Central memory CD4-positive, alpha-beta T cell (primary cell): ENCODE results near the gene WDR86.

Experiments used
- DNase-seq: peaks from one replicate; pipeline ENCODE4 v3.0.0; 2022

WDR86 gene

DNA sequence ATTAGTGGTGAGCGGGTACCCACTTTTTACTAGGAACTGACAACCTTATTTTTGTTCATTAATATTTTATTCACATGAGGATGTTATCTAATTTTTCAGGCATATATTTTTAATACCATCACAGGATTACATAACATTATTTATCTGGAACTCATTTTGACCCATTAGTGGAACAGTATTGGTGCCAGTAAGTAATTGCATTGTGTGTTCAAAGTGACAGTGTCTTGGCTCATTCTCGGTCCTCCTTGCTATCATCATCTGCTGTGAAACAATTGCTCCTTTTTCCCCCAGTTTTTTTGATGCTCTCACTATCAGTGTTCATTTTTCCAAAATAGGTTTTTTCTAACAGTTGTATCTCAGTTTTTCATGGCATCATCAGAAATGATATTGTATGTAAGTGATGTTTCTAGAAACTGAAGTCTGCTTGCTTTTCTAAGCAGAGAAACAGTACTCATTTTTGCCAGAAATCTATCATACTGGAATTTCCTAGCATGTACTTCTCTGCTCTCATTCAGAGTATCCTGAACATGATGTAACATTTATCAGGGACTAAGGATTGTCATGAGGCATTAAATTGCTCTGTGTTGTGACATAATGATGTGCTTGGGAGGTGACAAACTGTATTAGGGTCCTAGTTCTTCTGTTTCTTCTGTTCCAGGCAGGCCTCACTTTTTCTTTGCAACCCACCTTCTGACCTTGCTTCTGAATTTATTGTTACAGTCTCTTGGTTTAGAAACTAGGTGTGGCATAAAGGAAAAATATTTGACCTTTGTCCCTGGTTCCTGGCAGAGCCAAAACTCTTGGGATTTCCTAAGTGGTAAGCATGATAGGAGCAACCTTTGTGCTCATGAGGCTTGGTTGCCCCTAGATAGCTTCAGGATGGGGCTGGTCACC, 64.0 kb downstream of the WDR86 start:
- DNase-seq, result no peak

DNA sequence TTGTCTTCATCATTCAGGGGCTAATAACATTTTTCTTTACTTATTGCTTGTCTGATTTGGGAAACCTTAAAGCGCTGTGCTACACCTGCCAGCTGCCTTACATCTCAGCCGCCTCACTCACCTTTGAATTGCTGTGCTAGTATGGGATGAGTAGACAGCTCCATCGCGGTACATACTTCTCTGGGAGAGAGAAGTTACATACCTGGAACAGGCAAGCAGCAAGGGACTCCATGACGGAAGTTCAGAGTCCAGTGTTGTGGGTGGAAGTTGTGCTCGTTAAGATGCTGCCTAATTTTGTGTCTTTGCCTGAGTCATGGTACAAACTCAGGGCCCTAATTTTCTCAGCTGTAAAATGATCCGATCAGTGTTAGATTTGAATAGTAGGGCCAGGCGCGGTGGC, 66.3 kb downstream of the WDR86 start:
- no peak for DNase-seq

DNA sequence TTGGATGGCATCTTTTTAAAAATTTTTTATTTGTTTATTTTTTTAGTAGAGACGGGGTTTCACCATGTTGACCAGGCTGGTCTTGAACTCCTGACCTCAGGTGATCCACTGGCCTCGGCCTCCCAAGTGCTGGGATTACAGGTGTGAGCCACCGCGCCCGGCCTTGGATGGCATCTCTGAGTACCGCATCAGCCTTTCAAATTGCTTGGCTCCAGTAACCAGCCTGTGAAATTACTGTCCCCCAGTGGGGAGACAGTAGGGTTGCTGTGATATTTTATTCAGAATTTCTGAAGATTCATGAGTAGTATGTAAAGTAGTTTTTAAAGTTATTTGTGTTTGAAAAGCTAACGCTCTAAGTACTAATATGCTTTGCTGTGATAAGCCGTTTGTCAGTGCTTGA, 67.0 kb downstream of the WDR86 start:
- DNase-seq, result peak; percentile 3

- peak; percentile 48 for DNase-seq
These were observed 67.7 kb downstream of the WDR86 start for GRCh38 chr7:151342102-151342646.

- peak; percentile 85 for DNase-seq
These were observed 68.3 kb downstream of the WDR86 start, which contains the start of gene NUB1 for GRCh38 chr7:151341357-151342101. Gene NUB1 (plus strand): TSS chr7:151341812. CDS start chr7:151345350, 3,538 bp downstream.

- DNase-seq, result peak; percentile 1
These were observed 69.0 kb downstream of the WDR86 start for GRCh38 chr7:151340794-151341356.

GRCh38 chr7:151339651-151340382, 70.0 kb downstream of the WDR86 start:
- peak; percentile 35 for DNase-seq

- DNase-seq, result no peak
These were observed 71.0 kb downstream of the WDR86 start for GRCh38 chr7:151338809-151339208.

DNA sequence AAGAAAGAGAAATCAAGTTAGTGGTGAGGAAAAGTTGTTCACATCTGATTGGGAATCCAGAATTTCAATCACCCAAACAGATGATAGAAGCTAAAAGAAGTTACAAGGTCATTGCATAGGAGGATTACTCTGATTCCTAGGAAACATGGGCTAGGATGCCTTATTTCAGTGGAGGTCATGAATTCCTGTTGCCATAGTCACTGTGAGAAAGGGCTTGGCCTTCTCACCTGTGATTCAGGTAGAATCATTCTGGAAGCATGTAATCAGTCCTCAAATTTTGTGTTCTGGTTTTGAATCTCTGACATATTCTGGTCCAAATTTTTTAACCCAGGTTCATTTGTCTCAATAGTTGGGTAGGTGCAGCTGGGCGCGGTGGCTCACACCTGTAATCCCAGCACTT, 72.5 kb downstream of the WDR86 start:
- no peak for DNase-seq

DNA sequence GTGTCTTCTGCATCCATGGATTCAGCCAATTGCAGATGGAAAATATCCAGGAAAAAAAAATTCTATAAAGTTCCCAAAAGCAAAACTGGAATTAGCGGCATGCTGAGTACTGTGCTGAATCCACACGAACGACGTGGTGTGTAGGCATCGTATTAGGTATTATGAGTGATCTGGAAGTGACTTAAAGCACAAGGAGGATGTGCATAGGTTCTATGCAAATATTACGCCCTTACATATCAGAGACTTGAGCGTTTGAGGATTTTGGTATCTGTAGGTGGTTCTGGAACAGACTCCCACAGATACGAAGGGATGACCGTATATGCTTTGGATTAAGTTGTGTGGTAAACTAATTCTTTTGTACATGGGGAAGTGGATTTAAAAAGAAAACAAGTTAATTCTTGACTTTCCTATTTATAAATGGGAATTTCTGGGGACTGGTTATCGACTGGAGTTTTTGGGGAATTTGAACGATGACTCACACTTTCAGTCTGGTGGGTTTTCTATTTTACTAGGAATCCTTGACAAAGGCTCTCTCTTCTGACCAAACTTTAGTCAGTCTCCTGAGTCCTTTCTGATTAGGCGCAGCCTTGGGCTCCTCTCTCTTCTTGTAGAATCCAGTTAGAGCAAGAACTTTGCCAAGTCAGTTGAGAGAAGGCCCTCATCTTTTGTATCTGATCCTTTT, 73.7 kb downstream of the WDR86 start:
- DNase-seq, result no peak

- DNase-seq, result no peak
These were observed 75.2 kb downstream of the WDR86 start for GRCh38 chr7:151334628-151335027.
